HG02571 (cell line): Measurements from ENCODE around the gene SNORC.
"Not testable (repeated sequence)": the region's sequence is repeated elsewhere in the genome, so short reads cannot be mapped to it uniquely, and the experiment has no call there.

Experiments used
- ATAC-seq: cut with Tn5 transposase; IDR thresholded peaks from one replicate; pipeline ENCODE4 v1.9.1; 2021; ENCODE audit warnings: mild to moderate bottlenecking, moderate library complexity; ENCODE audit not compliant: unreplicated experiment

SNORC gene

DNA sequence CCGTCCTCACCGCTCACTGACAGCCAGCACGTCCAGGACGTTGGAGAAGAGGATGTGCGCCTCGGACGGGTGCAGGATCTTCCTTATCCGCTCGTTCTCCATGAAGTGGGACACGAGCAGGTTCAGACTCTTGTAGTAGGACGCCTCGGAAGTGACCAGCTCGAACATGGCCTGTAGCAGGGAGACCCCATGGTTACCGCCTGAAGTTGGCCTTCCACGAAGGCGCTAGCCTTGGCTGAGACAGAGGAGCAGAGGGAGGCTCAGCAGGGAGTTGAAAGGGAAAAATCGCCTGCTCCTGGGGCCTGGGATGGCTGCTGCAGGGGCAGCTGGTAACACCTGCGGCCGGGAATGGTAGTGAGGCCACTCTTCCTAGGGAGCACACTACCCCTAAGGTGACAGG, 24.7 kb downstream of the SNORC start:
- no peak for ATAC-seq

GRCh38 chr2:232896111-232896510, 26.0 kb downstream of the SNORC start:
- ATAC-seq, result no peak

- ATAC-seq, result no peak
These were observed 26.9 kb downstream of the SNORC start for GRCh38 chr2:232896720-232897597.

DNA sequence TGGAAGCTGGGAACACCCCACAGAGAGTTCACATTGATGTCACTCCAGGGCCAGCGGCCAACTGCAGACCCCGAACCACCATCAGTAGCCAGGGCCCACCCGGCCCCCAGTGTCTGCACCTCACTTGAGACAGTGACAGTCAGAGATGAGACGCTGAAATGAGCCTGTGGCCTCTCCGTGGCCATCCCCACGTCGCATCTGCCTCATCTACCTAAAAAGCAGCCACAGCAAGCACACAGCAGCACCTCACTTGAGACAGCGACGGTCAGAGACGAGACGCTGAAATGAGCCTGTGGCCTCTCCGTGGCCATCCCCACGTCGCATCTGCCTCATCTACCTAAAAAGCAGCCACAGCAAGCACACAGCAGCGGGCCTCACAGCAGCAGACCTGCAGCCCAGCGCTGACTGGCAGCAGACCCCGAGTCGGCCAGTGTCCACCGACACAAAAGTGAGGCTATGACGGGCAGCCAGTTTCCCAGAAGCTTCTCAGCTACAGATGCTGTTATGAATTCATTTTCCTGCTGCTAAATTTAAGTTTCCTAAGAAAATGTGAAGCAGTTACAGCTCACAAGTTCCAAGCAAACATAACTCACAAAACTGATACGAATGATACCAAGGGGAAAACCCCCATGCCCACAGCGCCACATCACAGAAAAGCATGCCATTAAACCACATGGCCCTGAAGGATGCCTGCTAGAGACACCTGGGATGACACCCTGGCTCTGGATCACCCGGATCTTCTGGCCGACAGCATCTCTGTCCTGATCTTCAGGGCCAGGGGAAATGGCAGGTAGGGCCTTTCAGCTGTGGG, 27.7 kb downstream of the SNORC start:
- ATAC-seq, result no peak

DNA sequence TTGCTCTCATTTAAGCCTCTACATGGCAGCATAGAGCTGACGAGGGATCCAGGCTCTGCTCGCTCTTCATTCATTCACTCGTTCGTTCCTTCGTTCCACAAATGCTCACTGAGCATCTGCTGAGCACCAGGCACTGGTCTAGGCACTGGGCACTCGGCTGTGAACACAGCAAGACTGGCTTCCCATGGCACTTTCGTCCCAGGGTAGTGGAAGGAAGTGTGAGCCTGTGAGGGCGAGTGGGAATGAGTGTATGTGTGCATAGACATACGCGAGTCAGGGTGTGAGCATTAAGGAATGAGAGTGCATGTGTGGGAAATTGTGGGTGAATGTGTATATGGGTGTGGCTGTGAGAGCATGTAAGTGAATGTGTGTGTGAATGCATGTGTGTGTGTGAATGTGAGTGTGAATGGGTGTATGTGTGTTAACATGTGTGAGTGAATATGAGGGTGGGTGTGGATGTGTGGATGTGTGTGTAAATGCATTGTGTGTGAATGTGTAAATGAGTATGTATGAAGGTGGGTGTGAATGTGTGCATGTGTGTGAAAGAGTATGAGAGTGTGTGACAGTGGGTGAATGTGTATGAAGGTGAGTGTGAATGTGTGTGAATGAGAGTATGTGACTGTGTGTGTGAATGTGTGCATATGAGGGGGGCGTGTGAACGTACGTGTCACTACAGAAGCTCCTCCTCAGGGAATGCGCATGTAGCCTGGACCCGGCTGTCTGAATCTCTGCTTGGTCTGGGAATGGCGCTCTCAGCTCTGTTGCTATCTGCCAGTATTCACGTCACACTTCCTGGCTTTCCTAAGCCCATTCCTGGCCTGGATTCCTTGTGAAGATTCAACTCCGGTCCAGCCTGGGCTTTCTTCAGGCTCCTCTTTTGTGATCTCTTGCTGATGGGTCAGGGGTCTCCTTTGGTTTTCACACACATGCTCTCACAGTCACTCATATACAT, 28.8 kb downstream of the SNORC start:
- no peak for ATAC-seq

- ATAC-seq, result no peak
These were observed 31.0 kb downstream of the SNORC start for GRCh38 chr2:232900811-232901735.

DNA sequence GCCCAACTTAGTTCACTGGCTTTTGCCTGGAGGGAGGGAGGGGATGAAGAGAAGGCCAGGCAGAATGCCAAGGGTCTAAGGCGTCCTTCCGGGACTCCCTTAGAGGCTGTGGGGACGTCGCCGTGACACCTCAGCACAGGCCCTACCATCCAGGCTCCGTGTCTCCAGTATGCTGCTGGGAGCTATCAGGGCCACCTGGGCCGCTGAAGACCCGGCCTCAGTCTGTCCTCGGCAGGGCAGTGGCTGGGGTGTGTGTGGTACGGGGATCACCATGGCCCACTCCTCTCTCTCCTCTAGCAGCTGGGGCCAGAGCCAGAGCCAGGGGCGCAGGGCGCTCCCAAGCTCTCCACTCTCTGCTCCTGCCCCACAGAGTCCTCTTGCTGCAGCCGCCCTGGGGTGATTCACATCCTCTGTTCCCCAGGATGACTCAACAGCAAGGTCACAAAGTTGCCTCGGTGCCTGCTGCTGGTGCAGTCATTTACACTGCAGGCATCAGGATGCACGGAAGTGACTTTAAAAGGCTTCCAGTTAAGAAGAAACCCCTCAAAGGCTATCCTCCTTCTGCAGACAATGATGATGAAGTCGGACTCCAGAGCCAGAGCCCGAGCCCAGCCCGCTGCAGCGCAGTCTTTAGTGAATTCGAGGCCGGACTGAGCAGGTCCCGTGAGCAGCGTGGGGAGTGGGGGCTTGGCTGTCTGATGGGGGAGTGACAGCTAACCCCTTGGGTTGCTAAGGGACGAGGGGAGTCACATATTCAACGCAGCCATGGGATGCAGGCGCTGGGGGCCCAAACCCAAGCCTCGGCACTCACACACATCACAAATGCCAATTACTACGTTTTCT, 31.9 kb downstream of the SNORC start:
- ATAC-seq, result no peak

GRCh38 chr2:232903989-232904388, 33.9 kb downstream of the SNORC start:
- no peak for ATAC-seq

- not testable (repeated sequence) for ATAC-seq
These were observed 37.0 kb downstream of the SNORC start for GRCh38 chr2:232906867-232907717.

GRCh38 chr2:232907718-232908085, 37.6 kb downstream of the SNORC start:
- not testable (repeated sequence) for ATAC-seq

DNA sequence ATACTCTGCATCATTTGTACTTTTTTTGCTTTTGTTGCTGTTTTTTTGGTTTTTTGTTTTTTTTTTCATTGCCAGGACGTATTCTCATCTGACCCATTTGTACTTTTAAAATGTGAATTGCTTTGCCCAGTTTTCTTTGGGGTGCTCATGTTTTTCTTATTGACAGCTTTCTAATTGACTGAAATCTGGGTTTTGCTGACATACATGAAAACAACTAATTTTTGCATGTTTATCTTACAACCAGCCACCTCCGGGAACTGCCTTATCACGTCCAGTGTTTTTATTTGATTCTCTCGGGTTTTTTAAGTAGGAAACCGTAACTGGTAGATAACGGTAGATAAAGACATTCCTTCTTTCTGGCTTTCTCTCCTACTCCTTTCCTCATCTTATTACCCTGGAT, 38.6 kb downstream of the SNORC start:
- no peak for ATAC-seq

- no peak for ATAC-seq
These were observed 40.3 kb downstream of the SNORC start for GRCh38 chr2:232910376-232910775.

GRCh38 chr2:232911712-232912277, 41.7 kb downstream of the SNORC start:
- ATAC-seq, result no peak

DNA sequence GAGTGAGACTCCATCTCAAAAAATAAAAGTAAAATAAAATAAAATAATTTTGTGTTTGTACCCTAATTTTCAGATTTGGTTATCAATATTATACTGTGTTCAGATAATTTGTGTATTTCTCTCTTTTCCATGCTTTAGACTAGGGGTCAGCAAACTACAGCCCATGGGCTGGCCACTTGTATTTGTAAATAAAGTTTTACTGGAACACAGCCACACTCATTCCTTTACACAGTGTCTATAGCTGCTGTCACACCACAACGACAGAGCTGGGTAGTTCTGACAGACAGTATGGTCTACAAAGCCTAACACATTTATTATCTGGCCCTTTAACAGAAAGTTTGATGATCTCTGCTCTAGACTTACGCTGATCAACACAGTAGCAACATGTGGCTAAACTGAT, 43.8 kb downstream of the SNORC start:
- no peak for ATAC-seq

- no peak for ATAC-seq
These were observed 49.1 kb downstream of the SNORC start for GRCh38 chr2:232919141-232919540.

DNA sequence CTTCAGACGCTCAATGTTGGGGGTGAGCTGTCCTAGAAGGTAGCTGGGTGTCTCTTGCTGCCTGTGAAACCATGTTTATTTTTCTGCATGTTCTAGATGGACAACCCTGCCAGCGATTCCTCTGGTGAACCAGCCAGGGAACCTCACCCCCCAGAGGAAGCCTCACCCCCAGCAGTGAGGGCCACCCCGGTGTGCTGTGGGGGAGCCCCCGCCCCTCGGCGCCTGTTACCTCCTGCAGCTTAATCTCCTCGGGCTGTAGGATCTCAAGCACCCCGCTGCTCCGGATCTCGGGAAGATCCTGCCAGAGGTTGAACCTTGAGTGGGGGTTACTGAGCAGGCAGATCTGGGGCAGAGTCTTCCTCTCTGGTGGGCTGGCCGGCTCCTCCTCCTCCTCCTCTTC, 50.0 kb downstream of the SNORC start:
- ATAC-seq, result no peak

GRCh38 chr2:232920760-232921159, 50.7 kb downstream of the SNORC start:
- no peak for ATAC-seq

DNA sequence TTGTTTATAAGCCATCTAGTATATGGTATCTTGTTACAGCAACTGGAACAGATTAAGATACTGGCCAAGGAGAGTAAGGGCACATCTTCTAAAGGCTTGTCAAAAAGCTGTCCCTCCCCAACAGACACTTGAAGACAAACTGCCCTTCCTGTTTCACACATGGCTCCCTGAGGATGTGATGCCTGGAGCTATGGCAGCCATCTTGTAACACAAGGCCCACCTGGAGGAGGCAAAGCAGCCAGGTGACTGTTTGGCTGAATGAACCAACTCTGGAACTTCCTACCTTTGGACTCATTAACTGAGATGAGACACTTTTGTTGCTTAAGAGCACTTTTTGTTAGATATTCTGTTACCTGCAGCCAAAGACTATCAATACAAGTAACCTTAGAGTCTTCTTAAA, 54.4 kb downstream of the SNORC start:
- ATAC-seq, result no peak
